Measurements from ENCODE around the gene AK5. TPM values are rescaled to one million over a fixed set of nuclear protein-coding genes. Genes with fewer than 3 reads are reported as not detected.

Gene AK5
- total RNA-seq, 1 donor from 2014 or later = 6.9 TPM

GRCh38 chr1:77265180-77265579 lies 16.6 kb upstream of the AK5 start:
- Histone ChIP-seq H3K4me1 (no peaks in the 10 kb centered on the region), H3K27me3 (no peaks in the 10 kb centered on the region), H3K9me3 (no peaks in the 10 kb centered on the region), H3K27ac (no peak overlapping the region), H3K36me3 (no peaks in the 10 kb centered on the region), H3K4me3 (no peak overlapping the region)
- no peak for TF ChIP-seq POLR2A (IDR thresholded peaks at IDR 0.05)
- TF ChIP-seq CTCF (IDR thresholded peaks at IDR 0.05) = no peak
- no peak for TF ChIP-seq POLR2AphosphoS5 (IDR thresholded peaks at IDR 0.05; ENCODE audit: insufficient read depth in 1 of 2, low read depth in 1 of 2)
- no peak for DNase-seq (ENCODE audit: extremely low spot score in 2 of 2)
- intact Hi-C loops (cut with DNase I) = no loop called here

GRCh38 chr1:77267035-77267434 lies 14.8 kb upstream of the AK5 start:
- Histone ChIP-seq H3K4me3 (no peak overlapping the region), H3K4me1 (no peaks in the 10 kb centered on the region), H3K27ac (no peak overlapping the region), H3K36me3 (no peaks in the 10 kb centered on the region), H3K9me3 (no peaks in the 10 kb centered on the region), H3K27me3 (no peaks in the 10 kb centered on the region)
- DNase-seq (ENCODE audit: extremely low spot score in 2 of 2) = no peak
- TF ChIP-seq POLR2AphosphoS5 (IDR thresholded peaks at IDR 0.05; ENCODE audit: insufficient read depth in 1 of 2, low read depth in 1 of 2) (no peak), POLR2A (IDR thresholded peaks at IDR 0.05) (no peak), CTCF (IDR thresholded peaks at IDR 0.05) (no peak)
- intact Hi-C loops (cut with DNase I) = no loop called here

- H3K36me3 ChIP-seq = no peaks in the 10 kb centered on the region
- no peaks in the 10 kb centered on the region for H3K9me3 ChIP-seq
- H3K4me1 ChIP-seq = no peaks in the 10 kb centered on the region
- no peaks in the 10 kb centered on the region for H3K27me3 ChIP-seq
- no peak for DNase-seq (ENCODE audit: extremely low spot score in 2 of 2)
- H3K27ac ChIP-seq = no peak overlapping the region
- intact Hi-C loops (cut with DNase I) = no loop called here
- H3K4me3 ChIP-seq = no peak overlapping the region
- no peak for TF ChIP-seq POLR2A (IDR thresholded peaks at IDR 0.05)
- no peak for TF ChIP-seq POLR2AphosphoS5 (IDR thresholded peaks at IDR 0.05; ENCODE audit: insufficient read depth in 1 of 2, low read depth in 1 of 2)
- no peak for TF ChIP-seq CTCF (IDR thresholded peaks at IDR 0.05)
Measured at GRCh38 chr1:77271852-77272580, 9.8 kb upstream of the AK5 start.

- Histone ChIP-seq H3K36me3 (no peaks in the 10 kb centered on the region), H3K4me3 (no peak overlapping the region), H3K4me1 (no peaks in the 10 kb centered on the region), H3K27me3 (no peaks in the 10 kb centered on the region), H3K27ac (no peak overlapping the region), H3K9me3 (no peaks in the 10 kb centered on the region)
- TF ChIP-seq CTCF (IDR thresholded peaks at IDR 0.05) (no peak), POLR2AphosphoS5 (IDR thresholded peaks at IDR 0.05; ENCODE audit: insufficient read depth in 1 of 2, low read depth in 1 of 2) (no peak), POLR2A (IDR thresholded peaks at IDR 0.05) (no peak)
- intact Hi-C loops (cut with DNase I) = no loop called here
- no peak for DNase-seq (ENCODE audit: extremely low spot score in 2 of 2)
Measured at GRCh38 chr1:77273891-77274290, 7.9 kb upstream of the AK5 start.

- Histone ChIP-seq H3K4me1 (no peaks in the 10 kb centered on the region), H3K9me3 (no peaks in the 10 kb centered on the region), H3K27me3 (no peaks in the 10 kb centered on the region), H3K27ac (no peak overlapping the region), H3K36me3 (no peaks in the 10 kb centered on the region), H3K4me3 (no peak overlapping the region)
- DNase-seq (ENCODE audit: extremely low spot score in 2 of 2) = no peak
- no peak for TF ChIP-seq POLR2AphosphoS5 (IDR thresholded peaks at IDR 0.05; ENCODE audit: insufficient read depth in 1 of 2, low read depth in 1 of 2)
- TF ChIP-seq POLR2A (IDR thresholded peaks at IDR 0.05) = no peak
- TF ChIP-seq CTCF (IDR thresholded peaks at IDR 0.05) = no peak
- intact Hi-C loops (cut with DNase I) = no loop called here
Measured at GRCh38 chr1:77275194-77275593, 6.6 kb upstream of the AK5 start.

Data from vagina (tissue), 2 donors.